Measurements from ENCODE around the gene GLRX3.

GRCh38 chr10:130227883-130228282, 91.7 kb downstream of the GLRX3 start:
- TF ChIP-seq MEIS2 (CRISPR knock-in tag; IDR thresholded peaks at IDR 0.05): no peak
- no peak for TF ChIP-seq ZNF24 (IDR thresholded peaks at IDR 0.05)
- TF ChIP-seq, protein P1, sequence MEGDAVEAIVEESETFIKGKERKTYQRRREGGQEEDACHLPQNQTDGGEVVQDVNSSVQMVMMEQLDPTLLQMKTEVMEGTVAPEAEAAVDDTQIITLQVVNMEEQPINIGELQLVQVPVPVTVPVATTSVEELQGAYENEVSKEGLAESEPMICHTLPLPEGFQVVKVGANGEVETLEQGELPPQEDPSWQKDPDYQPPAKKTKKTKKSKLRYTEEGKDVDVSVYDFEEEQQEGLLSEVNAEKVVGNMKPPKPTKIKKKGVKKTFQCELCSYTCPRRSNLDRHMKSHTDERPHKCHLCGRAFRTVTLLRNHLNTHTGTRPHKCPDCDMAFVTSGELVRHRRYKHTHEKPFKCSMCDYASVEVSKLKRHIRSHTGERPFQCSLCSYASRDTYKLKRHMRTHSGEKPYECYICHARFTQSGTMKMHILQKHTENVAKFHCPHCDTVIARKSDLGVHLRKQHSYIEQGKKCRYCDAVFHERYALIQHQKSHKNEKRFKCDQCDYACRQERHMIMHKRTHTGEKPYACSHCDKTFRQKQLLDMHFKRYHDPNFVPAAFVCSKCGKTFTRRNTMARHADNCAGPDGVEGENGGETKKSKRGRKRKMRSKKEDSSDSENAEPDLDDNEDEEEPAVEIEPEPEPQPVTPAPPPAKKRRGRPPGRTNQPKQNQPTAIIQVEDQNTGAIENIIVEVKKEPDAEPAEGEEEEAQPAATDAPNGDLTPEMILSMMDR (CRISPR knock-in tag; IDR thresholded peaks at IDR 0.05): no peak
- no peak for TF ChIP-seq CREB1 (IDR thresholded peaks at IDR 0.05)
- no peak for TF ChIP-seq CREB1 (CRISPR knock-in tag; IDR thresholded peaks at IDR 0.05)
- TF ChIP-seq, protein P2, sequence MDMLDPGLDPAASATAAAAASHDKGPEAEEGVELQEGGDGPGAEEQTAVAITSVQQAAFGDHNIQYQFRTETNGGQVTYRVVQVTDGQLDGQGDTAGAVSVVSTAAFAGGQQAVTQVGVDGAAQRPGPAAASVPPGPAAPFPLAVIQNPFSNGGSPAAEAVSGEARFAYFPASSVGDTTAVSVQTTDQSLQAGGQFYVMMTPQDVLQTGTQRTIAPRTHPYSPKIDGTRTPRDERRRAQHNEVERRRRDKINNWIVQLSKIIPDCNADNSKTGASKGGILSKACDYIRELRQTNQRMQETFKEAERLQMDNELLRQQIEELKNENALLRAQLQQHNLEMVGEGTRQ (IDR thresholded peaks at IDR 0.05; ENCODE audit: low read depth, low read length): no peak
- TF ChIP-seq, protein P2 (CRISPR knock-in tag; IDR thresholded peaks at IDR 0.05; ENCODE audit: borderline replicate concordance): no peak
- no peak for TF ChIP-seq TFE3 (CRISPR knock-in tag; IDR thresholded peaks at IDR 0.05)
- TF ChIP-seq TRIM24 (CRISPR knock-in tag; IDR thresholded peaks at IDR 0.05): no peak
- TF ChIP-seq ATF3 (CRISPR knock-in tag; IDR thresholded peaks at IDR 0.05): no peak
- TF ChIP-seq FOXP4 (CRISPR knock-in tag; IDR thresholded peaks at IDR 0.05): no peak

Measured in HepG2 (cell line).